Stimulated activated CD8-positive, alpha-beta memory T cell treated with anti-CD3 and anti-CD28 coated beads, Interleukin-2, amount 100 ng/mL, for 1 hour (primary cell): ENCODE data around the gene ARHGAP22.

Source experiments
- DNase-seq, 2 donors: peaks; one replicate each; pipeline ENCODE4 v3.0.0-alpha.2; 2020; ENCODE audit warnings: low read depth in 2 of 2

The ARHGAP22 gene

GRCh38 chr10:48464871-48465736, 139.8 kb downstream of the ARHGAP22 start:
- DNase-seq: no peak

GRCh38 chr10:48464121-48464870, 140.6 kb downstream of the ARHGAP22 start:
- no peak for DNase-seq

GRCh38 chr10:48463318-48464003, 141.4 kb downstream of the ARHGAP22 start:
- no peak for DNase-seq

GRCh38 chr10:48462482-48463020, 142.3 kb downstream of the ARHGAP22 start:
- DNase-seq: no peak

- DNase-seq: no peak
Observed at GRCh38 chr10:48461623-48462481, 143.0 kb downstream of the ARHGAP22 start.

GRCh38 chr10:48460182-48460581, 144.7 kb downstream of the ARHGAP22 start:
- no peak for DNase-seq

GRCh38 chr10:48459270-48460150, 145.4 kb downstream of the ARHGAP22 start:
- no peak for DNase-seq

- DNase-seq: no peak
Observed at GRCh38 chr10:48458662-48459048, 146.2 kb downstream of the ARHGAP22 start.

GRCh38 chr10:48457949-48458661, 146.8 kb downstream of the ARHGAP22 start:
- DNase-seq: no peak

GRCh38 chr10:48456808-48457761, 147.8 kb downstream of the ARHGAP22 start:
- no peak for DNase-seq

GRCh38 chr10:48456361-48456804, 148.5 kb downstream of the ARHGAP22 start:
- DNase-seq: no peak

GRCh38 chr10:48455392-48456151, 149.3 kb downstream of the ARHGAP22 start:
- no peak for DNase-seq

- DNase-seq: no peak
Observed at GRCh38 chr10:48455055-48455391, 149.8 kb downstream of the ARHGAP22 start.

GRCh38 chr10:48454302-48455054, 150.4 kb downstream of the ARHGAP22 start:
- no peak for DNase-seq

- no peak for DNase-seq
Observed at GRCh38 chr10:48453451-48454301, 151.2 kb downstream of the ARHGAP22 start.

- DNase-seq: no peak
Observed at GRCh38 chr10:48452879-48453412, 151.9 kb downstream of the ARHGAP22 start.
